ENCODE data around the gene CAST.
"Not testable (repeated sequence)": the region's sequence is repeated elsewhere in the genome, so short reads cannot be mapped to it uniquely, and the experiment has no call there.

CAST gene

DNA sequence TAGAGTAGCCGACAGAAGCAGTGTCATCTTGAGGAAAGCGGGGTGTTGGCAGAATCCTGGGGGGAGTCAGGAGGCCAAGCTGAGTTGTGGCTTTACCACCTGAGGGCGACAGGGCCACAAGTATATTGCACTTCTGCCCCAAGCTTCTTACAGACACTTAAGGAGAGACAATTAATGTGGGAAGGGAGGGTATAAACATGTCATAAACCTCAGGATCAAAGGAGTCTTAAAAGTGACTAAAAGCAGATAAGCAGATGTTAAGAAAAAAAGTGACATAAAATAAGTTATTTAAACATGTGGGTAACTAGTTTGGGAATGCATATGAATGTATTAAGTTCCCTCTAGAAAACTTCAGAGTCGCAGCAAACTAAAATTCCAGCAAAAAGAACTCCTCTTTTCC is 81.6 kb downstream of the CAST start:
- Mint-ChIP-seq H3K9me3 (no peaks in the 10 kb centered on the region), H3K27me3 (no peaks in the 10 kb centered on the region), H3K27ac (peak overlapping the region; percentile 54), H3K4me3 (no peak overlapping the region), H3K4me1 (no peaks in the 10 kb centered on the region), H3K36me3 (peaks cover 31% of the 10 kb centered on the region)
- ATAC-seq (ENCODE audit: low read depth) (no peak), DNase-seq (ENCODE audit: low spot score in 2 of 2) (no peak)

DNA sequence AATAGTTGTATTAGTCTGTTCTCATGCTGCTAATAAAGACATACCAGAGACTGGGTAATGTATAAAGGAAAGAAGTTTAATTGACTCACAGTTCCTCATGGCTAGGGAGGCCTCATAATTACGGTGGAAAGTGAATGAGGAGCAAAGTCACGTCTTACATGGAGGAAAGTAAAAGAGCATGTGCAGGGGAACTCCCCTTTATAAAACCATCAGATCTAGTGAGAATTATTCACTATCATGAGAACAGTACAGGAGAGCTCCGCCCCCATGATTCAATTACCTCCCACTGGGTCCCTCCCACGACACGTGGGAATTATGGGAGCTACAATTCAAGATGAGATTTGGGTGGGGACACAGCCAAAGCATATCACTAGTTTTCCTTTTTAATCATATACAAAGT is 82.0 kb downstream of the CAST start:
- H3K27ac Mint-ChIP-seq; ATAC-seq (ENCODE audit: low read depth); H3K27me3 Mint-ChIP-seq; H3K4me3 Mint-ChIP-seq; DNase-seq (ENCODE audit: low spot score in 2 of 2); H3K9me3 Mint-ChIP-seq; H3K4me1 Mint-ChIP-seq: not testable (repeated sequence)
- H3K36me3 Mint-ChIP-seq: peaks cover 35% of the 10 kb centered on the region

DNA sequence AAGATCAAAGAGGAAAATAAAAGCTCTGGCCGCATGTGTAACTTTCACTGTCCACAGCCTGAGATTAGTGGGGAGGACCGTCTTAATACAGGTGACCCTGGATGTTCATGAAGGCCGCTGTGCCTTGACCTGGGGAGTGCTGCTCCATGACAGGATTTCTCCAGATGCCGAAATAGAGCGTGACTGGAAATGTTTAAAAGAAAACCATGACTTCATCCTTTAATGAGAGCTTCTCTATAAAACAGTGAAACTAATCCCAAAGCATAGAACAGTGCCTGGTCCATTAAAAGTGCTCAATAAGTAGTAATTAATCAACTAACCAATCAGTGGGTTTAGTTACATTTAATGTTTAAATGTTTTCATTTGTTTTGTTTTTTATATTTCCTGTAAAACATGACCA is 82.8 kb downstream of the CAST start:
- H3K4me3 Mint-ChIP-seq: no peak overlapping the region
- H3K4me1 Mint-ChIP-seq: no peaks in the 10 kb centered on the region
- DNase-seq (ENCODE audit: low spot score in 2 of 2): no peak
- H3K27me3 Mint-ChIP-seq: no peaks in the 10 kb centered on the region
- no peak overlapping the region for H3K27ac Mint-ChIP-seq
- ATAC-seq (ENCODE audit: low read depth): no peak
- no peaks in the 10 kb centered on the region for H3K9me3 Mint-ChIP-seq
- H3K36me3 Mint-ChIP-seq: peaks cover 35% of the 10 kb centered on the region

DNA sequence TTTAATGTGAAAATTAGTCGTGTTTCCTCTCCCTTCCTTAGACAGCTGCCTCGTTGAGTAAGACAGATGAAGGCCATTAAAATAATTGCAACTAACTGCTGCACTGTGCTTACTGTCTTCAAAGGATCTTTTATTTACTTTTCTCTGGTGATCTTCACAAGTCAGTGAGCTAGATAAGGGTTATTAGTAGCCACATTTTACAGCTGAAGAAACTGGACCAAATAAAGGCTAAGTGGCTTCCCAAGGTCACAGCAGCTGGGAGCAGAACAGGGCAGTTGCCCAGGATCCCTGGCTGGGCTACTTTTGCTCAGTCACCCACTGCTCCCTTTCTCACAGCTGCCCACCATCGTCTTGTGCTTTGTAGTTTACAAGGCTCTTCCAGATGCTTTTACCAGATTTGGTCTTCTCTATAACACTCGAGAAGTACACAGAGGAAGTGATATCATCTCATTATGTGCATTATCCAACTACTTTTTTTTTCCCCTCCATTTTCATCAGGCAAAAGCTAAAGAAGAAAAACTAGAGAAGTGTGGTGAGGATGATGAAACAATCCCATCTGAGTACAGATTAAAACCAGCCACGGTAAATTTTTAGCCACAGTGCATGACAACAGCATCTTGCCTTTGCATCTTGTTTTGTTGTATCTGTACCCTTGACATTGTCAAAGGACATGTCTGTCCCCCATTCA is 83.8 kb downstream of the CAST start:
- Mint-ChIP-seq H3K36me3 (peaks cover 33% of the 10 kb centered on the region), H3K4me1 (no peaks in the 10 kb centered on the region), H3K27ac (peak overlapping the region; percentile 86), H3K9me3 (no peaks in the 10 kb centered on the region), H3K4me3 (no peak overlapping the region), H3K27me3 (no peaks in the 10 kb centered on the region)
- no peak for ATAC-seq (ENCODE audit: low read depth)
- DNase-seq (ENCODE audit: low spot score in 2 of 2): no peak

DNA sequence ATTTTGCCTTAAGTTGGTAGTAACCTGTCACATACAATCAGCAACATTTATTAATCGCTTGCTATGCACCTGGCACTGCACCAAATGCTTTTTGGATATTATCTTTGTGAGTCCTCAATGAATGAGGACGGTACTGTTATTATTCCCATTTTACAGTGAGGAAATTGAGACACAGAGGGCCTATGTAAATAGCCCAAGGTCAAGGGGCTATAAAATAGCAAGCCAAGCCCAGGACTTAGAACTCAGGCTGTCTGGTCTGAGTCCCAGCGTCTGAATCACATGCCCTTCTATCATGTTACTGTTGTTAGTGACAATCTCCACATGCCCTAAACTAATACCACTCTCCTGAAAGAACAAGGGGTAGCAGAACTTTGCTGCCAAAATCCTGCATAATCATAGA is 85.5 kb downstream of the CAST start:
- ATAC-seq (ENCODE audit: low read depth) (no peak), DNase-seq (ENCODE audit: low spot score in 2 of 2) (no peak)
- no peak overlapping the region for H3K4me3 Mint-ChIP-seq
- no peak overlapping the region for H3K27ac Mint-ChIP-seq
- no peaks in the 10 kb centered on the region for H3K9me3 Mint-ChIP-seq
- peaks cover 30% of the 10 kb centered on the region for H3K36me3 Mint-ChIP-seq
- no peaks in the 10 kb centered on the region for H3K27me3 Mint-ChIP-seq
- H3K4me1 Mint-ChIP-seq: no peaks in the 10 kb centered on the region

DNA sequence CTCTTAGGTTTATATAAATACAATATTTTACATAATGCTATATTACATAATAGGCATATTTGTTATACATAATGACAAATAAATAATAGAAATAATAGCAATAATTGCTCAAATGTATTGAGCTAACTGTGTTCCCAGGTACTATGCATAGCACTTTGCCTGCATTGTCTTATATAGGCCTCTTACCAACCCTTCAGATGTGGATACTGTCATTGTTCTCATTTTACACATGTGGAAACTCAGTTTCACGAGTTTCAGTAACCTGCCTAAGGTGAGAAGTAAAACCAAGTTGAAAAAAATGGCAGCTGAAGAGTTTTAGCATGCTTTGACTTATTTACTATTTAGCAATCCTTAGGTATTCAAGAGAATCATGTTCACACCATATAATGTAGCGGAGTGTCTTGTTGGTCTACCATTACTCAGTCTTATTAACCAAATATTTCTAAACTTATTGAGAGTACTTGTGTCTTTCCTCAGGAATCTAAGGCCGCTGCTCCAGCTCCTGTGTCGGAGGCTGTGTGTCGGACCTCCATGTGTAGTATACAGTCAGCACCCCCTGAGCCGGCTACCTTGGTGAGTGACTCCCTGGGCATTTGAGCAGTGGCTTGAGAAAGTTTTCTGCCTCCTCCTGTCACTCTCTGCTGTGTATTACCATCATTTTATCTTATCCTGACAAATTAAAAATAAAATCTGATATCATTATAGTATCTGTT is 88.1 kb downstream of the CAST start:
- H3K36me3 Mint-ChIP-seq: peaks cover 24% of the 10 kb centered on the region
- H3K9me3 Mint-ChIP-seq: no peaks in the 10 kb centered on the region
- DNase-seq (ENCODE audit: low spot score in 2 of 2) (no peak), ATAC-seq (ENCODE audit: low read depth) (no peak)
- H3K4me1 Mint-ChIP-seq: no peaks in the 10 kb centered on the region
- H3K4me3 Mint-ChIP-seq: no peak overlapping the region
- H3K27me3 Mint-ChIP-seq: no peaks in the 10 kb centered on the region
- H3K27ac Mint-ChIP-seq: peak overlapping the region; percentile 43

DNA sequence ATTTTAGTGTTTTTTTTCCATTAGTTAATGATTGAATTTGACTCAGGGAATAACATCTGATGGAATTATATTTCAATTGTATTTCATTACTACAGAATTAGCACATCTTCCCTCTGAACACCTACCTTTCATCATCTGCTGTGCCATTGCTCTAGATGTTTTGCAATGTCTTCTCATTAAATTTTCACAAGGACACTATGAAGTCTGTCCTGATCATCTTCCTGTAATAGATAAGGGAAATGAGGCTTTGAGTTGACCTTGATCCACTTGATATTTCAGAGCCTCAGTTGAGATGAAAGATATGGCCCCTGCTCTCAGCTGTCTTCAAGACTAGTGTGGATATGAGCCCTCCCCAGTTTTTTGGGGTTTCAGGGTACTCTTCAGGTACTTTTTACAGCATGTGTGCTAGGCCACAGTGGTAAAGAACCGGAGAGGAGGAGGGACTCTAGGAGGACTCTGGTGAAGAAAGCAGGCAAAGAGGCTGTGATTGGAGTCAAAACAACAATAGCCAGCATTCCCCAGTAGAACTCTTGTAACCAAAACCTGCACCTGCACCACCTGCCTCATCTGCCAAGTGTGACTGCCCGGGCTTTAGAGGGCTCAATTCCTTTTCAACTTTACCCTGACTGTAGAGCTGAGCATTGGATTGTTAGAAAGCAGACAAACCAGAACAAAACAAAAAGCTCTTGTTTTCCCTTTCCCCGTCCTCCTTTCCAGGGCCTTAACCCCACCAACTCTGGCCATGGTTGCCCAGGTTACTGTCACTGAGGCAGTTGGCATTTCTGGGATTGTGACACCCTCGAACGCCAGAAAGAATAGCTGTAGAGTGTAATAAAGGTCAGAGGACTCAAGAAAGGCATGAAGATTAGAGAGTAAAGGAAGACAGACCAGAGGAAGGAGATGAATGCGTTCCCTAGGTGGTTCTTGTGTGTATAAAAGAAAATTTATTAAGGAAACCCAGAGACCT is 89.3 kb downstream of the CAST start:
- H3K4me1 Mint-ChIP-seq: no peaks in the 10 kb centered on the region
- H3K36me3 Mint-ChIP-seq: peaks cover 23% of the 10 kb centered on the region
- no peaks in the 10 kb centered on the region for H3K9me3 Mint-ChIP-seq
- no peaks in the 10 kb centered on the region for H3K27me3 Mint-ChIP-seq
- no peak for ATAC-seq (ENCODE audit: low read depth)
- DNase-seq (ENCODE audit: low spot score in 2 of 2): no peak
- H3K27ac Mint-ChIP-seq: peak overlapping the region; percentile 43
- no peak overlapping the region for H3K4me3 Mint-ChIP-seq

DNA sequence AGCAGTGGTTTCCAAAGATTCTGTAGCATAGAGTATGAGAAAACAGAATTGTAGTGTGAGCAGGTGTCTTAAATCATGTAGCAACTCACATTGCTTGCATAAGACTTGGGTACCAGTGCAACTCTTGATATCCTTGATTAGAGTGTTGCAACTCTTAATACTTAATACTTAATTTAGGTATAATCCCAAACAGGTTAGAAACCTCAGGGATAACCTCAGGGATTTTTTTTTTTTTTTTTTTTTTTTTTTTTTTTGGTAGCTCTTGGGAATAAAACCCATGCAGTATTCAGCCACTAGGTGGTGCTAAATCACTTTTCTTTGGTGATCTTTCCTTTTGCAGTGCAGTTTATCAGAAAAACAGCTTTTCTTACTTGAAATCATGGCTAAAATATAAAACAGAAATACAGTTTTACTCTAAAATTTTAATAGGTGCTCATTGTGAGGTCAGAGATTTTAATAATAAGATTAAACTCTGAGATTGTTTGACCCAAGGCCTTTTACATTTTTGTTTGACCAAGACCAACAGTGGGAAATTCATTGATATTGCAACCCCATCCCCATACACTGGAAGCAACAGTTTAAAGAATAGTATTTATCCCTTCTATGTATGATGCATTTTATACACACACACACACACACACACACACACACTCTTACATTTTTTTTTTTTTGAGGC is 90.3 kb downstream of the CAST start:
- no peaks in the 10 kb centered on the region for H3K27me3 Mint-ChIP-seq
- no peak overlapping the region for H3K27ac Mint-ChIP-seq
- DNase-seq (ENCODE audit: low spot score in 2 of 2) (peak; percentile 36 to 53), ATAC-seq (ENCODE audit: low read depth) (no peak)
- H3K4me3 Mint-ChIP-seq: no peak overlapping the region
- H3K4me1 Mint-ChIP-seq: no peaks in the 10 kb centered on the region
- no peaks in the 10 kb centered on the region for H3K9me3 Mint-ChIP-seq
- peaks cover 28% of the 10 kb centered on the region for H3K36me3 Mint-ChIP-seq

DNA sequence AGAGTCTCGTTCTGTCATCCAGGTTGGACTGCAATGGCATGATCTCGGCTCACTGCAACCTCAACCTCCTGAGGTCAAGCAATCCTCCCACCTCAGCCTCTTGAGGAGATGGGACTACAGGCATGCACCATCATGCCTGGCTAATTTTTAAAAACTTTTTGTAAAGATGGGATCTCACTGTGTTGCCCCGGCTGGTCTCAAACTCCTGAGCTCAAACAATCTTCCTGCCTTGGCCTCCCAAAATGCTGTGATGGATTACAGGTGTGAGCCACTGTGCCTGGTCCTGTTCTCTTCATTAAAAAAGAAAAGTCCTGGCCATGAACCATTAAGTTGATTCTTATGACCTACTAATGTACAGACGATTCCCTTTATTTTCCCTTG is 90.8 kb downstream of the CAST start:
- H3K27ac Mint-ChIP-seq: no peak overlapping the region
- DNase-seq (ENCODE audit: low spot score in 2 of 2) (no peak), ATAC-seq (ENCODE audit: low read depth) (no peak)
- H3K4me1 Mint-ChIP-seq: no peaks in the 10 kb centered on the region
- H3K4me3 Mint-ChIP-seq: no peak overlapping the region
- peaks cover 28% of the 10 kb centered on the region for H3K36me3 Mint-ChIP-seq
- no peaks in the 10 kb centered on the region for H3K27me3 Mint-ChIP-seq
- H3K9me3 Mint-ChIP-seq: no peaks in the 10 kb centered on the region

DNA sequence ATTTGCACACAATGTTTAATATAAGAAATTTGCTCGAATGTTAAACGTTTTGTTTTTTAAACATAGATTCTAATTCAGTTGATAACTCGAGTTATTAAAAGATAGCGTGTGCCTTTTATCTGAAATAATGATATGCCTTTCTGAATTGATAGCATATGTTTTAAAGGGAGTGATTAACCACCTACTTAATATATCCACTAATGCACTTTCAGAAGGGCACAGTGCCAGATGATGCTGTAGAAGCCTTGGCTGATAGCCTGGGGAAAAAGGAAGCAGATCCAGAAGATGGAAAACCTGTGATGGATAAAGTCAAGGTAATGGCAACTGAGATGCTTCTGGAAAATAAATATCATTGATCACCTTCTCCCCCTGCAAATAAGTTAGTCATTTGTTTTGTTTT is 91.7 kb downstream of the CAST start:
- Mint-ChIP-seq H3K9me3 (no peaks in the 10 kb centered on the region), H3K27me3 (no peaks in the 10 kb centered on the region), H3K4me1 (no peaks in the 10 kb centered on the region), H3K36me3 (peaks cover 24% of the 10 kb centered on the region), H3K27ac (no peak overlapping the region), H3K4me3 (no peak overlapping the region)
- ATAC-seq (ENCODE audit: low read depth): no peak
- DNase-seq (ENCODE audit: low spot score in 2 of 2): no peak

DNA sequence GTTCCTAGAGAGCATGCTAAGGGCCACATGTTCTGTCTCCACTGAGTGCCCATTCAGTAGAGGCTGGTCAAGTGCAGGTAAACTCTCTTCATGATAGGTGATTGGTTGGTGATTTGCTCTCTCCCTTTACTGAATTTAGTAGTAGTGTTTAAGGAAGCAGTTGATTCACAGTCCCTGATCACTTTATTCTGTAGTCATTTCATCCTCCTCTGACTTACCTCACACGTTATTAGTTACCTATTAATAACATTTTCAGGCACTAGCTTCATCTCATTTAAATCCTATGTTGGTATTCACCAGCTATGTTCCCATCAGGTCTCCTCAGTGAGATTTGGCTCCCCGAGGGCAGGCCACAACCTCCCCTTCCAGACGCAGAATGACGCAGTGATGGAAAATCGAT is 93.7 kb downstream of the CAST start:
- Mint-ChIP-seq H3K4me1 (no peaks in the 10 kb centered on the region), H3K4me3 (no peak overlapping the region), H3K27ac (no peak overlapping the region), H3K36me3 (peaks cover 21% of the 10 kb centered on the region), H3K27me3 (no peaks in the 10 kb centered on the region), H3K9me3 (no peaks in the 10 kb centered on the region)
- ATAC-seq (ENCODE audit: low read depth) (no peak), DNase-seq (ENCODE audit: low spot score in 2 of 2) (no peak)

DNA sequence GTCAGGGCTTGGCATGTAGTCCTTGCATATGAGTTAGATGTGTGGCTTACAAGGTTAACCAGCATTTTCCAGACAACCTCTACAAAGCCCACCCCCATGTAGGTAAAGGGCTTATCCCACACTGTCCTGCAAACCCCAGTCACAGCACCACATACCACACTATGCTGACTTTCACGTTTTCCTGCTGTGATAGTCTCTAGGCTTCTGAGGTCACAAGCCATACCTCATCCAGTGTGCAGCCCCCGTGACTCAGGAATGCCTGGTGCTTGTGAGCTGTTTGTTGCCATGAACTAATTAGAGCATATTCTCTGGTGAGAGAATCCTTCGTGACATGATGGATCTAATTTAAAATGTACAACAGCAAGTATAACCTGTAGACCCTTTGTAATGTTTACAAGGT is 94.8 kb downstream of the CAST start:
- DNase-seq (ENCODE audit: low spot score in 2 of 2) (no peak), ATAC-seq (ENCODE audit: low read depth) (no peak)
- Mint-ChIP-seq H3K27ac (no peak overlapping the region), H3K4me3 (no peak overlapping the region), H3K9me3 (no peaks in the 10 kb centered on the region), H3K4me1 (no peaks in the 10 kb centered on the region), H3K27me3 (no peaks in the 10 kb centered on the region), H3K36me3 (peaks cover 17% of the 10 kb centered on the region)

DNA sequence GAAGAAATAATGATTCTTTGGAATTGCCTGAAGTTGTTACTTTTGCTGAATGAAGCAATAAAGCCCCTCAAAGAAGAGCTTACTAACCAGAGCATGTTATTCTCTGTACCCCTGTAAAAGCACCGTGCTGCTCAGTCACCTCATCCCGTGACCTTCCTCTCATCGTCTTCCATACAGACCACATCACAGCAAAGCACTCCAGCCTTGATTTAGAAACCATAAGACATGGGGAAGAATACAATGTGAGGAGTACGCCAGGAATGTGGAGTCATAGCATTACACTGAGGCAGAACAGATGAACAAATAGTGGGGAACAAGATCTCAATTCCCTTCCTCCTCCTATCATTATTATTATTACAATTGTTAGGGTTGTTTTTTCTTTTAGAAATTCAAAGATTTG is 96.4 kb downstream of the CAST start:
- Mint-ChIP-seq H3K36me3 (peaks cover 16% of the 10 kb centered on the region), H3K27me3 (no peaks in the 10 kb centered on the region), H3K27ac (no peak overlapping the region), H3K4me3 (no peak overlapping the region), H3K4me1 (no peaks in the 10 kb centered on the region), H3K9me3 (no peaks in the 10 kb centered on the region)
- DNase-seq (ENCODE audit: low spot score in 2 of 2): no peak
- ATAC-seq (ENCODE audit: low read depth): no peak

DNA sequence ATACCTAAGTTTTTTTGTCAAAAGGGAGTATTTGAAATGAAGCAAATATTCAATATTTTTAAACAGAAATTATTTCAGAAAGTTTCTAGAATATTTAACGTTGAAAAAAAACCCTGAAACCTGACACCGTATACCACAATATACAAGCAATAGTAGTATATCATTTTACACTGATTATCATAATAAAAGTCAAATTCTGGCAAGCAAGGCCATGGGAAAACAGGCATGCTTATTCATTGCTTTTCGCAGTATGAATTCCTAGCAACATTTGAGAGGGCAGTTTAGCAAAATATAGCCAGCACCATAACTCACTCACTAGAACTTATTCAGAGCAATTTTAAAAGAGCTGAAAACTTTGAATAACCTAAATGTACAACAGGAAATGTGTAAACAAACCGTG is 99.4 kb downstream of the CAST start:
- H3K9me3 Mint-ChIP-seq: no peaks in the 10 kb centered on the region
- no peak overlapping the region for H3K27ac Mint-ChIP-seq
- ATAC-seq (ENCODE audit: low read depth): no peak
- H3K36me3 Mint-ChIP-seq: peaks cover 14% of the 10 kb centered on the region
- H3K27me3 Mint-ChIP-seq: no peaks in the 10 kb centered on the region
- DNase-seq (ENCODE audit: low spot score in 2 of 2): no peak
- H3K4me3 Mint-ChIP-seq: no peak overlapping the region
- H3K4me1 Mint-ChIP-seq: no peaks in the 10 kb centered on the region

All from memory B cell (primary cell).